AG04449 (cell line): ENCODE measurements around the gene TNS1.

Experiments
- CTCF ChIA-PET: fragments of 350-600 bp; formaldehyde crosslinking; extraction: SDS; loops from one replicate; lab custom pipeline; 2021; ENCODE audit warnings: antibody characterized with exemption; lab: Yijun Ruan, JAX
- POLR2A ChIA-PET: fragments of 400-600, 350-600 bp; formaldehyde crosslinking; extraction: SDS; loops from one replicate; lab custom pipeline; 2020; ENCODE audit warnings: antibody characterized with exemption, inconsistent platforms; lab: Yijun Ruan, JAX
- DNase-seq: peaks from one replicate; pipeline ENCODE4 v3.0.0-alpha.2; 2010; ENCODE audit warnings: low read depth, low spot score
- H3K4me3 ChIP-seq: 2 replicates; pipeline ENCODE4 v1.5.1; 2011; ENCODE audit warnings: low read depth, mild to moderate bottlenecking, control low read depth, low read length
- CTCF ChIP-seq: IDR thresholded peaks from one replicate; pipeline ENCODE4 v1.5.1; 2011; ENCODE audit warnings: mild to moderate bottlenecking, moderate library complexity, low read length, control low read depth, inconsistent platforms; ENCODE audit not compliant: insufficient read depth; ENCODE audit errors: missing control alignments

TNS1 gene

GRCh38 chr2:217901835-217902378 is 100.9 kb downstream of the TNS1 start:
- TF ChIP-seq CTCF, result no peak
- H3K4me3 ChIP-seq, result no peak overlapping the region
- POLR2A ChIA-PET, result interaction anchor here (1.0 kb wide), 3 partner anchors 11 to 42 kb away, joined by 3 read pairs; no protein-coding TSS in a partner anchor
- CTCF ChIA-PET, result interaction anchor here (0.7 to 24.8 kb wide), 11 partner anchors 9 to 132 kb away, joined by 3 to 436 read pairs (median 5); no protein-coding TSS in a partner anchor
- DNase-seq, result no peak

DNA sequence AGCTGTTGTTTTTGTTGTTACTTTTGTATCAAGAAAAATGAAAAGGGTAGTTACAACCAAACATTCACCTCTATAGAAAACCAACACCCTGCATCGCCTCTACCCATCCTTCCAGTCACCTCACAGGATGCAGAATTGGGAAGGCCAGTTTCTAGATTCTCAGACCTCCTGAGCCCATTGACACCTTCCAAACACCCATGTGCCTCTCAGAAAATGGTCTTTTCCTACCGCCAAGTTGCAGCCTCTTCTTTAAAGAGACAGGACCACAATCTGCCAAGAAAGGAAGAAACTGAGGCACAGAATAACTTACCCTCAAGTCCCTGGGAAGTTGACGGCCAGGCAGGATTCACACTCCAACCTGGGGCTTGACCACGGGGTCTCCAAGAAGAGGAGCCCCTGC is 101.4 kb downstream of the TNS1 start:
- TF ChIP-seq CTCF, result no peak
- no peak overlapping the region for H3K4me3 ChIP-seq
- ChIA-PET CTCF (interaction anchor here (0.7 to 24.8 kb wide), 13 partner anchors 9 to 132 kb away, joined by 3 to 436 read pairs (median 5); no protein-coding TSS in a partner anchor), POLR2A (interaction anchor here (1.0 kb wide), 2 partner anchors 10 to 32 kb away, joined by 3 read pairs; no protein-coding TSS in a partner anchor)
- DNase-seq, result no peak

GRCh38 chr2:217900780-217901360 is 101.9 kb downstream of the TNS1 start:
- H3K4me3 ChIP-seq, result no peak overlapping the region; the same call in 1 of the 2 replicates
- ChIA-PET POLR2A (no interaction called here), CTCF (interaction anchor here (1.3 to 24.8 kb wide), 15 partner anchors 10 to 133 kb away, joined by 3 to 436 read pairs (median 7); no protein-coding TSS in a partner anchor)
- no peak for TF ChIP-seq CTCF
- no peak for DNase-seq

GRCh38 chr2:217900010-217900779 is 102.6 kb downstream of the TNS1 start:
- POLR2A ChIA-PET, result no interaction called here
- CTCF ChIA-PET, result interaction anchor here (0.8 to 24.8 kb wide), 28 partner anchors 10 to 133 kb away, joined by 3 to 436 read pairs (median 5); no protein-coding TSS in a partner anchor
- DNase-seq, result no peak
- TF ChIP-seq CTCF, result peak; percentile 6
- H3K4me3 ChIP-seq, result no peak overlapping the region

DNA sequence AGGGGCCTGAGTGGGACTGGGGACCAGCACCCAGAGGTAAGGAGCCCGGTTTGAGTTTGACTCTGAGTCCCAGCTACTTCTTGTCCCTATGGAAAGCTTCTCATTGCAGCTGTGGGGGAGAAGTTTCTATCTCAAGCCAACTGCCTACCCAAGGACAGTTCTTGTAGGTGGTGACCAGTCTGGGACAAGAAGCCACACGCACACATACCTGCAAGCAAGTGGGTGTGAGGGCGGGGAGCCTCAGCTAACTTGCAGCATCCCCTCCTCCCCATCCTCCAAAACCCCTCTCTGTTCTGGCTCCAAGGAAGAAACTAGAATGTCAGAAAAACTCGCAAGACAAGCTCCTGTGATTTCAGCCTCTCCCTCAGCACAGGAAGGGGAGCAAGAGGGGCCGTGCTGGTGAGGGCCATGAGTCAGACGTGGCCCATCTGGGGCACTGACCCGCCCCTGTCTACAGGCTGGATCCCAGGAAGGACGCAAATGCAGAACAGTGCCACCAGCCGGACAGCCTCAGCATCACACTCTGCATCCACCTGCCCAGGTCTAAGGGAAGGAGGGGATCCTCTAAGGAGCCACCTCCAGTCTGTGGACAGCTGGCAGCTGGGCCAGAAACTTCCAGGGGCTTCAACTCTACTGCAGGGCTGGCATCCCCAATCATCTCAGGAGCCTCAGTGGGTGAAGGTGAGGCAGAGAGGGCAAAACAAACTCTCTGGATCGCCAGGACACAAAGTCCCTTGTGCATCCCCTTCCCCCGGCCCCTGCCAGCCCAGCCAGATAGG is 103.4 kb downstream of the TNS1 start:
- TF ChIP-seq CTCF, result peak; percentile 85
- ChIA-PET CTCF (interaction anchor here (0.6 to 24.8 kb wide), 35 partner anchors 11 to 141 kb away, joined by 3 to 436 read pairs (median 4); no protein-coding TSS in a partner anchor), POLR2A (interaction anchor here (0.8 to 1.6 kb wide), 2 partner anchors 14 to 32 kb away, joined by 3 to 4 read pairs; no protein-coding TSS in a partner anchor)
- DNase-seq, result no peak
- H3K4me3 ChIP-seq, result no peak overlapping the region
